HepG2 (cell line): ENCODE data around the gene THRB. TPM values are rescaled to one million over a fixed set of nuclear protein-coding genes. Genes with fewer than 3 reads are reported as not detected.

ENCODE experiments used
- ATAC-seq: fragments of 200-7000 bp; cut with Tn5 transposase; 3 replicates; pipeline ENCODE4 v1.9.1; 2020; ENCODE audit warnings: mild to moderate bottlenecking, moderate library complexity
- BruUV-seq: library from RNA; stranded (reverse); fragments of 400-500 nt; replicated peaks from 2 replicates; lab custom pipeline; 2021; lab: Mats Ljungman, UMichigan
- CTCF ChIA-PET: fragments of 300-600 bp; formaldehyde crosslinking; extraction: SDS; loops from one replicate; lab custom pipeline; 2021; ENCODE audit warnings: low total read pairs, inconsistent platforms, low intra/inter-chr PET ratio; lab: Yijun Ruan, JAX
- POLR2A ChIA-PET: fragments of 350-600 bp; sonication (Branson Sonifier 250); formaldehyde crosslinking; loops from one replicate; lab custom pipeline; 2020; ENCODE audit warnings: antibody characterized with exemption, inconsistent platforms; lab: Yijun Ruan, JAX
- DNase-seq: peaks from one replicate; pipeline ENCODE4 v3.0.0-alpha.2; 2015; ENCODE audit warnings: low spot score
- FAIRE-seq: peaks from 3 replicates; lab custom pipeline; 2011; peaks lifted over from hg19 to GRCh38; lab: Jason Lieb, UNC
- H2AFZ ChIP-seq: one replicate; pipeline ENCODE4 v1.6.1; 2011; ENCODE audit warnings: low read length, inconsistent platforms
- H3K27ac ChIP-seq: fragments of 300-600 bp; 3 replicates; pipeline ENCODE4 v1.8.0; 2011; ENCODE audit warnings: mixed run types, mild to moderate bottlenecking, mixed read lengths, low read length, inconsistent platforms; ENCODE audit not compliant: insufficient read depth; ENCODE audit errors: extremely low read length
- H3K27me3 ChIP-seq, 2 experiments: fragments of 200-600 bp in 1 of 2; 2 replicates in 1 of 2; 3 replicates in 1 of 2; pipeline versions ENCODE4 v1.6.0 to v1.8.0; 2011; ENCODE audit warnings: low read length in 2 of 2, mild to moderate bottlenecking in 2 of 2, moderate library complexity in 2 of 2, inconsistent platforms in 1 of 2; ENCODE audit not compliant: insufficient read depth in 2 of 2, control insufficient read depth in 1 of 2
- H3K36me3 ChIP-seq, 2 experiments: fragments of 200-600 bp in 1 of 2; replicated peaks in 1 of 2; 2 replicates in 1 of 2; 3 replicates in 1 of 2; pipeline versions ENCODE4 v1.5.1 to v1.8.0; 2011; ENCODE audit warnings: low read length in 2 of 2, inconsistent platforms in 1 of 2; ENCODE audit not compliant: insufficient read depth in 2 of 2, control insufficient read depth in 1 of 2
- H3K4me1 ChIP-seq: 2 replicates; pipeline ENCODE4 v1.5.1; 2012; ENCODE audit warnings: low read length, inconsistent platforms; ENCODE audit not compliant: insufficient read depth
- H3K4me2 ChIP-seq: 2 replicates; pipeline ENCODE4 v1.6.0; 2011; ENCODE audit warnings: low read depth, low read length, inconsistent platforms
- H3K4me3 ChIP-seq, 3 experiments: fragments of 200-600 bp in 1 of 3; sonication (generic), shearing (Covaris generic) in 1 of 3; replicated peaks in 1 of 3; 2 replicates each; pipeline ENCODE4 v1.5.1; 2011 to 2016; ENCODE audit warnings: low read length in 3 of 3, inconsistent platforms in 2 of 3, low read depth in 2 of 3, mild to moderate bottlenecking in 2 of 3, control low read depth in 1 of 3, mixed read lengths in 1 of 3; ENCODE audit not compliant: insufficient read depth in 1 of 3
- H3K79me2 ChIP-seq: one replicate; pipeline ENCODE4 v1.6.1; 2011; ENCODE audit warnings: low read length, inconsistent platforms; ENCODE audit not compliant: insufficient read depth
- H3K9ac ChIP-seq: 2 replicates; pipeline ENCODE4 v1.6.0; 2011; ENCODE audit warnings: mild to moderate bottlenecking, low read depth, low read length, inconsistent platforms; ENCODE audit not compliant: insufficient read depth
- H3K9me3 ChIP-seq: 2 replicates; pipeline ENCODE4 v1.5.1; 2012; ENCODE audit warnings: mild to moderate bottlenecking, low read length
- H4K20me1 ChIP-seq: 2 replicates; pipeline ENCODE4 v1.6.0; 2011; ENCODE audit warnings: inconsistent platforms, mild to moderate bottlenecking, low read length, moderate library complexity; ENCODE audit not compliant: insufficient read depth
- FOXM1 ChIP-seq: sonication (generic); formaldehyde crosslinking; IDR thresholded peaks from 2 replicates; pipeline ENCODE4 v1.5.0; 2020; ENCODE audit warnings: missing genetic modification reagents
- HMG20A ChIP-seq: IDR thresholded peaks from 2 replicates; pipeline ENCODE4 v1.6.1; 2016; ENCODE audit warnings: borderline replicate concordance
- NPAS2 ChIP-seq: sonication (generic); formaldehyde crosslinking; IDR thresholded peaks from 2 replicates; pipeline ENCODE4 v1.8.0; 2022; ENCODE audit warnings: mild to moderate bottlenecking, missing genetic modification reagents, borderline replicate concordance
- RFXAP ChIP-seq: sonication (generic); formaldehyde crosslinking; IDR thresholded peaks from 2 replicates; pipeline ENCODE4 v1.4.0; 2020; ENCODE audit warnings: missing genetic modification reagents, borderline replicate concordance
- RNF2 ChIP-seq: fragments of 450-650 bp; conservative IDR thresholded peaks from 2 replicates; pipeline ENCODE4 v1.6.1; 2016; ENCODE audit warnings: low read depth
- SALL1 ChIP-seq: sonication (generic); formaldehyde crosslinking; IDR thresholded peaks from 2 replicates; pipeline ENCODE4 v1.8.0; 2022; ENCODE audit warnings: mild to moderate bottlenecking, missing genetic modification reagents
- SKI ChIP-seq: fragments of 450-650 bp; IDR thresholded peaks from one replicate; pipeline ENCODE4 v1.6.1; 2018; ENCODE audit warnings: mild to moderate bottlenecking; ENCODE audit not compliant: partially characterized antibody
- SP2 ChIP-seq: sonication (generic); formaldehyde crosslinking; IDR thresholded peaks from 2 replicates; pipeline ENCODE4 v1.5.1; 2020; ENCODE audit warnings: mild to moderate bottlenecking, missing genetic modification reagents
- TFAP4 ChIP-seq: sonication (generic); IDR thresholded peaks from 2 replicates; pipeline ENCODE4 v1.6.1; 2016; ENCODE audit warnings: low read depth, borderline replicate concordance
- ZNF225 ChIP-seq: sonication (generic); formaldehyde crosslinking; IDR thresholded peaks from 2 replicates; pipeline ENCODE4 v1.4.0; 2020; ENCODE audit warnings: mild to moderate bottlenecking, missing genetic modification reagents
- ZNF468 ChIP-seq: sonication (generic); formaldehyde crosslinking; IDR thresholded peaks from 2 replicates; pipeline ENCODE4 v1.8.0; 2022; ENCODE audit warnings: mild to moderate bottlenecking, moderate library complexity, missing genetic modification reagents
- ZNF484 ChIP-seq: sonication (generic); formaldehyde crosslinking; IDR thresholded peaks from 2 replicates; pipeline ENCODE4 v1.5.1; 2020; ENCODE audit warnings: mild to moderate bottlenecking, low read depth, missing genetic modification reagents, borderline replicate concordance
- ZNF605 ChIP-seq: sonication (generic); formaldehyde crosslinking; IDR thresholded peaks from 2 replicates; pipeline ENCODE4 v1.8.0; 2022; ENCODE audit warnings: mild to moderate bottlenecking, missing genetic modification reagents
- WGBS: methylation state at CpG from one replicate; pipeline ENCODE4 v1.1.6; 2017; ENCODE audit warnings: low lambda C conversion rate; 5-methylcytosine and 5-hydroxymethylcytosine counted together
- in situ Hi-C: cut with HindIII; loops from 2 replicates; pipeline ENCODE4 v1.10.0; 2017; ENCODE audit warnings: low pct_unique_long_range_greater_than_20kb; ENCODE audit not compliant: extremely low pct_ligation_motif_present
- intact Hi-C: fragments of 100-400 bp; cut with micrococcal nuclease; formaldehyde crosslinking; loops from one replicate; pipeline ENCODE4 v1.10.0; 2022; ENCODE audit not compliant: unreplicated experiment
- polyA plus RNA-seq, 8 experiments: library from polyadenylated mRNA; depleted of rRNA in 3 of 8; stranded (reverse) in 7 of 8; unstranded in 1 of 8; fragments of >200 nt; fragmentation: Illumina TruSeq in 4 of 8; extraction: Trizol in 4 of 8; gene quantifications; 2 replicates each; pipeline versions ENCODE4 v1.2.1 to v1.2.3, GENCODE V29; 2011 to 2016; ENCODE audit warnings: low read depth in 4 of 8, missing spikeins in 1 of 8, mixed read lengths in 1 of 8; ENCODE audit not compliant: insufficient read depth in 1 of 8
- total RNA-seq, 5 experiments: library from RNA; depleted of rRNA; stranded (reverse); fragments of >200 nt; fragmentation: Illumina TruSeq; extraction: Trizol; gene quantifications; 2 replicates each; pipeline ENCODE4 v1.2.3, GENCODE V29; 2016; ENCODE audit warnings: low read depth in 1 of 5
- TF ChIP-seq, protein P1 (sequence below): sonication (generic); formaldehyde crosslinking; IDR thresholded peaks from 2 replicates; pipeline ENCODE4 v1.4.0; 2020; ENCODE audit warnings: mild to moderate bottlenecking, low read depth, missing genetic modification reagents
- TF ChIP-seq, protein P2 (sequence below): sonication (generic); formaldehyde crosslinking; IDR thresholded peaks from 2 replicates; pipeline ENCODE4 v1.8.0; 2023; ENCODE audit warnings: mild to moderate bottlenecking, missing genetic modification reagents

THRB gene
- total and polyA plus RNA-seq, 2 of the 13 experiments (the other 11 are each of a cell fraction or from before 2014, with no cell fraction given): 4.7 to 22.7 TPM

GRCh38 chr3:24299246-24299805, 195.3 kb downstream of the THRB start:
- intact Hi-C loops: no loop called here
- DNase-seq (no peak), ATAC-seq (no peak), FAIRE-seq (no peak)
- Histone ChIP-seq H2AFZ (no peak overlapping the region), H3K4me2 (no peak overlapping the region), H3K9ac (no peak overlapping the region), H3K27me3 (no peaks in the 10 kb centered on the region), H4K20me1 (no peaks in the 10 kb centered on the region; the same call in 1 of the 2 replicates), H3K27ac (no peak overlapping the region), H3K79me2 (no peaks in the 10 kb centered on the region), H3K36me3 (0 out of 5 replicates have a peak, but pooled peaks cover 0 to 5% of the 10 kb centered on the region in 2 experiments), H3K4me1 (no peaks in the 10 kb centered on the region), H3K4me3 (no peak overlapping the region), H3K9me3 (no peaks in the 10 kb centered on the region)
- BruUV-seq: no TSS peak
- in situ Hi-C loops: no loop called here
- ChIA-PET CTCF (no interaction called here), POLR2A (no interaction called here)
- 97% methylated on average over 1 of the region's 1 CpG for WGBS
- TF ChIP-seq, protein P1, sequence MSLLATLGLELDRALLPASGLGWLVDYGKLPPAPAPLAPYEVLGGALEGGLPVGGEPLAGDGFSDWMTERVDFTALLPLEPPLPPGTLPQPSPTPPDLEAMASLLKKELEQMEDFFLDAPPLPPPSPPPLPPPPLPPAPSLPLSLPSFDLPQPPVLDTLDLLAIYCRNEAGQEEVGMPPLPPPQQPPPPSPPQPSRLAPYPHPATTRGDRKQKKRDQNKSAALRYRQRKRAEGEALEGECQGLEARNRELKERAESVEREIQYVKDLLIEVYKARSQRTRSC (CRISPR knock-in tag): no peak
- TF ChIP-seq ZNF605 (CRISPR knock-in tag) (no peak), HMG20A (no peak), ZNF225 (CRISPR knock-in tag) (no peak), SKI (no peak), NPAS2 (CRISPR knock-in tag) (no peak), ZNF468 (CRISPR knock-in tag) (no peak), RNF2 (no peak), SALL1 (no peak), RFXAP (CRISPR knock-in tag) (no peak), ZNF484 (no peak), SP2 (CRISPR knock-in tag) (no peak), FOXM1 (CRISPR knock-in tag) (no peak), TFAP4 (no peak)
- TF ChIP-seq, protein P2, sequence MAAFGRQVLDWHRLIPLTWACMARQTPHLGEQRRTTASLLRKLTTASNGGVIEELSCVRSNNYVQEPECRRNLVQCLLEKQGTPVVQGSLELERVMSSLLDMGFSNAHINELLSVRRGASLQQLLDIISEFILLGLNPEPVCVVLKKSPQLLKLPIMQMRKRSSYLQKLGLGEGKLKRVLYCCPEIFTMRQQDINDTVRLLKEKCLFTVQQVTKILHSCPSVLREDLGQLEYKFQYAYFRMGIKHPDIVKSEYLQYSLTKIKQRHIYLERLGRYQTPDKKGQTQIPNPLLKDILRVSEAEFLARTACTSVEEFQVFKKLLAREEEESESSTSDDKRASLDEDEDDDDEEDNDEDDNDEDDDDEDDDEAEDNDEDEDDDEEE (CRISPR knock-in tag): no peak
